ENCODE measurements around the gene CACNA2D2. TPM values are rescaled to one million over a fixed set of nuclear protein-coding genes. Genes with fewer than 3 reads are reported as not detected.

CACNA2D2 gene
- total RNA-seq, 1 experiment from 2014 or later, result 0.59 TPM

DNA sequence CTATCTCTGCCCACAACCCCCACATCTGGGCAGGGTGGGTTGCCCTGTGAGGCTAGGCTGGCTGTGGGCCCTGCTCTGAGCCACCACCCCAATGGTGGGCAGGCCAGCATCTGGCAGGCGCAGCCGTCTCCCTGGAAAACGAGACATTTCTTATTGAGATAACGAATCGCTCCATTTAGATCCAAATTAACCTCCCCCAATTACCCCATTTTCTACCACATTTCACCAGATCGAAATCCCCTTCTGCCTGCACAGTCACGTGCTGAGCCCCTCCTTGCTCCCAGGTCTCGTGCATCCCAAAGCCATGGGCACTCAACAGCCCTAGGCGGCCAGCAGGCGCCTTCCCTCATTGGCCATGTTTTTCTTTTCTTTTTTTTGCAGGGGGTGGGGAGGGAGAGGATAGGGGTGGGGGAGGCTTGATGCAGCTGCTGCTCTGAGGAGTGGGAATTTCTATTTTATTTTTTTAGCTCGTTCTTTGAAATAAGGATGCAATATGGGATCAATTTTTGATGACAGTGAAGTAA is 91.1 kb downstream of the CACNA2D2 start:
- no peaks in the 10 kb centered on the region for H3K4me1 ChIP-seq (ENCODE audit: control insufficient read depth, insufficient read depth, low read length)
- intact Hi-C loops (cut with micrococcal nuclease; ENCODE audit: unreplicated experiment), result no loop called here
- H3K27me3 ChIP-seq (ENCODE audit: control insufficient read depth, insufficient read depth, low read length), result no peaks in the 10 kb centered on the region
- no peak overlapping the region for H3K4me3 ChIP-seq (ENCODE audit: low read depth in 2 of 2, low read length in 2 of 2)
- no peaks in the 10 kb centered on the region for H3K36me3 ChIP-seq (ENCODE audit: control insufficient read depth, insufficient read depth, low read length)
- BruUV-seq (replicated peaks), result no TSS peak
- DNase-seq (ENCODE audit: low read depth, low spot score) (no peak), ATAC-seq (no peak)
- ChIA-PET POLR2A (no interaction called here), CTCF (no interaction called here)
- H3K27ac ChIP-seq (ENCODE audit: low read length), result no peak overlapping the region
- in situ Hi-C loops (cut with HindIII; ENCODE audit: low pct_unique_long_range_greater_than_20kb, low sequenced_read_pairs), result no loop called here
- H3K9me3 ChIP-seq (ENCODE audit: control insufficient read depth, insufficient read depth, low read depth, low read length), result no peaks in the 10 kb centered on the region
- TF ChIP-seq, protein P1, sequence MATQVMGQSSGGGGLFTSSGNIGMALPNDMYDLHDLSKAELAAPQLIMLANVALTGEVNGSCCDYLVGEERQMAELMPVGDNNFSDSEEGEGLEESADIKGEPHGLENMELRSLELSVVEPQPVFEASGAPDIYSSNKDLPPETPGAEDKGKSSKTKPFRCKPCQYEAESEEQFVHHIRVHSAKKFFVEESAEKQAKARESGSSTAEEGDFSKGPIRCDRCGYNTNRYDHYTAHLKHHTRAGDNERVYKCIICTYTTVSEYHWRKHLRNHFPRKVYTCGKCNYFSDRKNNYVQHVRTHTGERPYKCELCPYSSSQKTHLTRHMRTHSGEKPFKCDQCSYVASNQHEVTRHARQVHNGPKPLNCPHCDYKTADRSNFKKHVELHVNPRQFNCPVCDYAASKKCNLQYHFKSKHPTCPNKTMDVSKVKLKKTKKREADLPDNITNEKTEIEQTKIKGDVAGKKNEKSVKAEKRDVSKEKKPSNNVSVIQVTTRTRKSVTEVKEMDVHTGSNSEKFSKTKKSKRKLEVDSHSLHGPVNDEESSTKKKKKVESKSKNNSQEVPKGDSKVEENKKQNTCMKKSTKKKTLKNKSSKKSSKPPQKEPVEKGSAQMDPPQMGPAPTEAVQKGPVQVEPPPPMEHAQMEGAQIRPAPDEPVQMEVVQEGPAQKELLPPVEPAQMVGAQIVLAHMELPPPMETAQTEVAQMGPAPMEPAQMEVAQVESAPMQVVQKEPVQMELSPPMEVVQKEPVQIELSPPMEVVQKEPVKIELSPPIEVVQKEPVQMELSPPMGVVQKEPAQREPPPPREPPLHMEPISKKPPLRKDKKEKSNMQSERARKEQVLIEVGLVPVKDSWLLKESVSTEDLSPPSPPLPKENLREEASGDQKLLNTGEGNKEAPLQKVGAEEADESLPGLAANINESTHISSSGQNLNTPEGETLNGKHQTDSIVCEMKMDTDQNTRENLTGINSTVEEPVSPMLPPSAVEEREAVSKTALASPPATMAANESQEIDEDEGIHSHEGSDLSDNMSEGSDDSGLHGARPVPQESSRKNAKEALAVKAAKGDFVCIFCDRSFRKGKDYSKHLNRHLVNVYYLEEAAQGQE (IDR thresholded peaks at IDR 0.05; ENCODE audit: insufficient read depth in 1 of 2, low read depth in 2 of 2, low read length in 1 of 2), result no peak
- TF ChIP-seq TCF7L2 (IDR thresholded peaks at IDR 0.05; ENCODE audit: low read depth, low read length), result no peak
- no peak for TF ChIP-seq SIN3A (IDR thresholded peaks at IDR 0.05; ENCODE audit: borderline replicate concordance, insufficient read depth, low read depth, low read length)
- no peak for TF ChIP-seq CTCF (IDR thresholded peaks at IDR 0.05)

GRCh38 chr3:50411229-50411628 is 92.2 kb downstream of the CACNA2D2 start:
- no peak for ATAC-seq
- Histone ChIP-seq H3K27me3 (ENCODE audit: control insufficient read depth, insufficient read depth, low read length) (no peaks in the 10 kb centered on the region), H3K4me3 (ENCODE audit: low read depth in 2 of 2, low read length in 2 of 2) (no peak overlapping the region), H3K9me3 (ENCODE audit: control insufficient read depth, insufficient read depth, low read depth, low read length) (no peaks in the 10 kb centered on the region), H3K27ac (ENCODE audit: low read length) (no peak overlapping the region), H3K36me3 (ENCODE audit: control insufficient read depth, insufficient read depth, low read length) (no peaks in the 10 kb centered on the region), H3K4me1 (ENCODE audit: control insufficient read depth, insufficient read depth, low read length) (no peaks in the 10 kb centered on the region)
- TF ChIP-seq, protein P1 (IDR thresholded peaks at IDR 0.05; ENCODE audit: insufficient read depth in 1 of 2, low read depth in 2 of 2, low read length in 1 of 2), result no peak
- TF ChIP-seq TCF7L2 (IDR thresholded peaks at IDR 0.05; ENCODE audit: low read depth, low read length) (no peak), CTCF (IDR thresholded peaks at IDR 0.05) (no peak), SIN3A (IDR thresholded peaks at IDR 0.05; ENCODE audit: borderline replicate concordance, insufficient read depth, low read depth, low read length) (no peak), POLR2AphosphoS5 (IDR thresholded peaks at IDR 0.05; ENCODE audit: low read depth, low read length) (no peak)
- intact Hi-C loops (cut with micrococcal nuclease; ENCODE audit: unreplicated experiment), result no loop called here
- BruUV-seq (replicated peaks), result no TSS peak
- ChIA-PET POLR2A (no interaction called here), CTCF (interaction anchor here (0.6 kb wide), 2 partner anchors 90 to 1757 kb away, joined by 3 to 4 read pairs; no protein-coding TSS in a partner anchor)
- in situ Hi-C loops (cut with HindIII; ENCODE audit: low pct_unique_long_range_greater_than_20kb, low sequenced_read_pairs), result no loop called here
- DNase-seq (ENCODE audit: low read depth, low spot score), result no peak
